Epidermal melanocyte (primary cell): Measurements from ENCODE around the gene TAL1.

Experiments
- DNase-seq: peaks from one replicate; pipeline ENCODE4 v3.0.0; 2011; ENCODE audit warnings: low spot score; ENCODE audit not compliant: insufficient read length

TAL1 gene

DNA sequence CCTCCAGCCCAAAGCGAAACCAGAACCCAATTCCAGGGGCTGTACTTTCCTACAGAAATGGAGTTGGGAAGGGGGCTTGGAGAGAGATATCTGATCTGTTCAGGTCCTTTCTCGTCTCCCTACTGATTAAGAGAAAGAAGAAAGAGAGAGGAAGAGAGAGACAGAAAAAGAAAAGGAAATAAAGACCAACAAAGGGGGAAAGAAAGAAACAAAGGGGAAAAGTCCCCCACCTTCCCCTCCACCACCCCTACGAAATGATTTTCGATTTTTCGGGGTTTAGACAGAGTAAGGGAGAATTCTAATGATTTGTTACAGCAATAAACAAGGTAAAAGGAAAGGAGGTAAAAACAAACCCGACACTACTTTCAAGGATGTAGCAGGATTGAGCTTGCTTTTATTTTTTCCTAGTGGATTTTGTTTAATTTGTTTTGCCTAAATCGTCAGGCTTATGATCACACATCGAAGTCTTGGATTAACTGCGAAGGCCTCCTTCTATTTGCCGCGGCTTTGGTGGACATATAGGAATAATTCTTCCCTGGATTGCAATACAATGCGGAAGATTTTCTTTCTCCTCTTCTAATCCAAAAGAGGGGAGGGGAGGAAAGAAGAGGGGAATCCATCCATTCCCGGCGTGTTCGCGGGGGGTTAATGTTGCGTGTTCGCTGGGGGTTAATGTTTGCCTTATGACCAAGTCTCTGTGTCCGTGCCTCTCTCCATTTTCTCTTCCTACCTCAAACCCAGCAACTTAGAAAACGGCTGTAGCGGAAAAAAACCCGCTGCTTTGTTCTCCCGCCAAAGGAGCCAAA, 1.9 kb downstream of the TAL1 start:
- no peak for DNase-seq

DNA sequence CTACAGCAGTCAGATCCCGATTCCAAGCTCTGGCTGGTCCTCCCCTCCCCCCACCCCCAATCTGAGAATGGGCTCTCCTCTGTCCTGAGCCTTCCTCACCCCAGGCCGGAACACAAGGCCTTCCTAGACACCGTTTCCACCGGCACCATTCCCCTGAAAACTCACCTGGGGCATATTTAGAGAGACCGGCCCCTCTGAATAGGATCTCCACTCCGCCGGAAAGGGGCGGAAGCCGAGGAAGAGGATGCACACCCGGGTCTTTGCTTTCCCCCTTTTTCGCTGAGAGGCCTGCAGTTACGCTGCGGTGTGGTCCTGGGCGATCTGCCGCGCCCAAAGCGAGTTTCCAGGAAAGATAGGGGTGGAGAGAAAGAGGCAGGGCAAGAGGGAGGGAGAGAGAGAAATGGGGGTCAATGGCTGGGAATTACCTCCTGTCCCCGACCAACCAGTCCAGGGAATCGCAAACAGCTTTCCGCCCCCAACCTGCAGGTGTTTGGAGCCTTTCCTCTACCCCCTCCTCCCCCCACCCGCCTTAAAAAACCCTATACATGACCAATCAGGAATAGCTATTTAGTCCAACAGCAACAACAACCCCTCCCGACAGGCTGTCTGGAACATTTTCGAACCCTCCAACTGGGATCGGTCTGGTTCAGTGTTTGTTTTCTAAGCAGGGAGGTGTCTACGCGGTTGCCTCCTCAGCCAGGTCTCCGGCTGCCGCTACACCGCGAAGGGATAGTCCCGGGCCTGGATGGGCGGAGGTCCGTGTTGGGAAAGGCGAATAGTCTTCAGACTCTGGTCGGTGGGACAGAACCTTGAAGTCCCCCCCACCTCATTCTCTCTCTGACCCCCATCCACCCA, 2.8 kb downstream of the TAL1 start:
- DNase-seq: no peak

DNA sequence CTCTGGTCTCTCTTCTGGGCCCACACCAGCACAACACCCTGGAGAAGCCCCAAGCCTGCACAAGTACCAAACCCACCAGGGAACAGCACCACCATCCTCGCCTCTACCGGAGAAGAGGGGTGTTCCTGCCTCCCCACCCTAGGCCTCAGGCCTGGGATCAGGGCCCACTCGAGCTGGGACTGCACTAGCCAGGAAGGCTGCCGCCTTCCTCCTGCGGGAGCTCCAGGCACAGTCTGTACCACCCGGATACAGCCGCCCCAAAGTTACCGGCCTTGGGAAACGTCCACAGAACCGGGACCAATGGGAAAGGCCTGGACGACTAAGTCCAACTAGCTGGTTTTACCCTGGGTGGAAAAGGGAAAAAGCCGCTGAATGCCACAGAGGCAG, 3.4 kb downstream of the TAL1 start:
- no peak for DNase-seq

DNA sequence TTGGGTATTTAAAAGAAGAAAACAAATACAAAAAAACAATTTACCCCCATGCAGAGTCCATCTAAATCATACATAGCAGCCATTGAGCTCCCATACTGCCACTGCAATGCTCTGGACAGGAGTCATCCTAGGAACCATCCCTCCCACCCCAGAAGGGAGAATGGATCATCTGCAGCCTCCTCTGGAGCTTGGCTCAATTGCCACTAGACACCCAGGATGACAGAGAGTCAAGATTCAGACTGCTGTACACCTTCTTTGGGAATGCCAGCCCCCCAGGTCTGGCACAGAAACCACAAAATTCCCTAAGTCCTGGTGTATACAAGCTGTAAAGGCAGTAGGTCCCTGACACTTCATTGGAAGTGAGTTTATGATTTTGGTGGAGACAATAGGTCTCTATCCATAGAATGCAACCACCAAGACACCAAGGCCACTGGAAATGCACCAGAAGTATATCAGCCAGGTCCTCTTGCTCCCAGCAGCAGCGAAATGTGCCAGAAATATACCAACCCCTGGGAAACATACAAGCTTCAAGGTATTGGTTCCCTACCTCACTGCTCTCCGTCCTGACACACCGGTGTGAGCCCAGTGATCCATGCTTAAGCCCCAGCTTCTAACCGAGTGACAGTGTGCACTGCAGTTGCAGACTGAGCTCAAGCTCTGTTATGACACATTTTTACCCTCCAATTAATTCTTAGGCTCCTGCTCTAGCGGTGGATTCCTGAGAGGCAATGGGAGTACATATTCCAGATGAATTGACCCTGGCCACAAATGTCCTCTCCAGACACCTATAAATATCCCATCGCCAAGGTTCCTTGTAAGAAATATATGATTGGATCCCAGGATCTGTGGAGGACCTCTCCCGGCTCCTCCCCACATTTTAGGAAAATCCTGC, 4.4 kb downstream of the TAL1 start:
- DNase-seq: no peak

DNA sequence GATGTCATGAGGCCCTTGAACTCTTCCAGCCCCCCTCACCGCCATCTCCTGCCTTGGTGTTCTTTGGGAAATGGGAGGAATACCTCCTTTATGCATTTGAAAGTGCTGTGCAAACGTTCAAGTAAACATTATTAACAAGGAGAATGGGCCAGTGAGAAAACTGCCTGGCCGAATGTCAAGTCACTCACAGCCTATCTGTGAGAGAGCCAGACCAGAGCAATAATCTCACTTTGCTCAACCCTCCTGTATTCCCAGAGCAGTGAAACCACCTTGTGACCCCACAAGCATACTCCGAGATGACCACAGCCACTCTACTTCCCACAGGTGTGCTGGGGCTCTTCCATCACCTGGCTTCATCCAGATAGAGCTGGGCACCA, 5.2 kb downstream of the TAL1 start:
- DNase-seq: no peak

DNA sequence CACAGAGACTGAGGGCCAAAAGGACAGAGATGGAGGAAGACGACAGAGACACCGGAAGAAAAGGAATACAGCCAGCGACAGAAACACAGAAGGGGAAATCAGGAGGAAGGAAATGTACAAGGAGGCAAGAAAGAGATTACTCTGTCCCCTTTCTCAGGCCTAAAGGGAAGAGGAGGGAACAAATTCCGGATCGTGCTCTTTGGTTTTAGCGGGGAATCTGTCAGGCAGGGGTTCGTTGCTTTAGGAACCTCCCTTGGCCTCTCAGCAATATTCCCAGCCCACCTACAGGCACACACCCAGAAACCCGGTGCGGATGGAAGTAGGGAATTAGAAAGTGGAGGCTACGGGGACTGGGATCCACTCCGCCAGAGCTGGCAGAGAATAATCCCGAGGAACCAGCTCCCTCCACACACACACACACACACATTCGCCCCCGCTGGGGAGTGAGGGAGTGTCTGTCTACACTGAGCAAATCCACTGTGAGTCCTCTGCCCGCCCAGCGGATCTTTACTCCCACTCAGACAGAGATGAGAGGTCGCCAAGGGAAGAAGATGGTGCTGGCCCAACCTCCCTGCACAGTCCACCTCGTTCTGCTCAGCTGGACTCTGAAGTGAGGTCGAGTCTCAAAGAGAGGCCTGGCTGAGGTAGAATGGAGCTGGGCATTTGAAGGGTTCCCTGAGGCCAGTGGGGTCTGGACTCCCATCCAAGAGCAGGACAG, 5.7 kb downstream of the TAL1 start:
- no peak for DNase-seq

DNA sequence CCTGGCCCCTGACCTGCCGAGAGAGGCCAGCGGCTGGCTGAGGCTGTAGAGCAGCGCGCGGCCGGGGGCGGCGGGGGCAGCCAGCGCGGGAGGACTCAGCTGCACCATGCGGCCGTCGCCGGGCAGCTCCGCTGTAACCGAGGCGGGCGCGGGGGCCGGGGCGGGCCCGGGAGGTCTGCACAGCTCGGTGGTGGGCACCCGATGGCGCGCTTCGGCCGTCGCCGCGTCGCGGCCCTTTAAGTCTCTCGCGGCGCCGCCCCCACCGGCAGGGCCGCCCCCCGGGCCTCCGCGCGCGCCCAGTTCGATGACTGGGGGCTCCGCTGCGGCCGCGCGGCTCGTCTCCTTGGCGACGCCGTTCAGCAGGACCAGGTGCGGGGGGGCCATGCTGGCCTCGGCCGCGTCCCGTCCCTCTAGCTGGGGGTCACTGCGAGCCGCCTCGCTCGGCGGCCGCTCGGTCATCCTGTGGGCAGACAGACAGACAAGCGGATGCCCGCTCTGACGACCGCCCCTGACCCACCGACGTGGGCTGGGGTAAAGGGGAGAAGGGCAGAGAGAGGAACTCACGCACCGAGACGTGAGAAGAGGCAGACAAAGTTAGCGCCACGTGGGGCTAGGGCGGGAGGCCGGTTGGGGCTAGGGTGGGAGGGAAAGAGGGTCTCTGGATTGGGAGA, 6.5 kb downstream of the TAL1 start:
- DNase-seq: no peak

DNA sequence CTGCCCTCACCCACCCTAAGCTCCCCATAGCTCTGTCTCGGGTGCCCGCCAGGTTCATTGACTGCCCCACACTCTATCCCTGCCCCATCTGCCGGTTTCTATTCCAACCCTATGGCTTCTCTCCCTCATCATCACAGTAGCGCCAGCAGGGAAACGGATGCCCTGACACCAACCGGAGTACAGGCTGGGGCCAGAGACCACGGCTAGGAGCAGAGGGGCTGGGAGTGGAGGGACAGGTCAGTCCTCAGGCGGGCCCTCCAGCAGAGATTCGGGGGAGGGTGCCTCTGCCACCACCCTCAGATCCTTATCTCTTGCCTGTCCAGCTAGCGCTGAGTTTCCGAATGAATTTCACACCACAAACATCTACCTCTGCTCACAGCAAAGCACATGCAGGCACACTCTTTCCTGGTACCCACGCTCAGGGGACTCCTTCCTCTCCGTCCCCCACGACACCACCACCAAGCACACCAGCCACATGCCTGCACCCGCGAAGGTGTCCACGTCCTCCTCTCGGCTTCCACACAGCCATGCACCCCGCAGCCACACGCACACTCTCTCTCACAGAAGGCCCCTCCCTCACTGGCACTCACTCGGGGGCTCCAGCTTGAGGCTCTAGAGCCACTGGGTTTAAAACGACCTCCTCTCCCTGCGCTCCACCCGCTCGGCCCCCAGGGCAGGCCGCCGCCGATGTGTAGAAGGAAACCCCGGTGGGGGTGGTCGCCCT, 7.2 kb downstream of the TAL1 start:
- DNase-seq: no peak

DNA sequence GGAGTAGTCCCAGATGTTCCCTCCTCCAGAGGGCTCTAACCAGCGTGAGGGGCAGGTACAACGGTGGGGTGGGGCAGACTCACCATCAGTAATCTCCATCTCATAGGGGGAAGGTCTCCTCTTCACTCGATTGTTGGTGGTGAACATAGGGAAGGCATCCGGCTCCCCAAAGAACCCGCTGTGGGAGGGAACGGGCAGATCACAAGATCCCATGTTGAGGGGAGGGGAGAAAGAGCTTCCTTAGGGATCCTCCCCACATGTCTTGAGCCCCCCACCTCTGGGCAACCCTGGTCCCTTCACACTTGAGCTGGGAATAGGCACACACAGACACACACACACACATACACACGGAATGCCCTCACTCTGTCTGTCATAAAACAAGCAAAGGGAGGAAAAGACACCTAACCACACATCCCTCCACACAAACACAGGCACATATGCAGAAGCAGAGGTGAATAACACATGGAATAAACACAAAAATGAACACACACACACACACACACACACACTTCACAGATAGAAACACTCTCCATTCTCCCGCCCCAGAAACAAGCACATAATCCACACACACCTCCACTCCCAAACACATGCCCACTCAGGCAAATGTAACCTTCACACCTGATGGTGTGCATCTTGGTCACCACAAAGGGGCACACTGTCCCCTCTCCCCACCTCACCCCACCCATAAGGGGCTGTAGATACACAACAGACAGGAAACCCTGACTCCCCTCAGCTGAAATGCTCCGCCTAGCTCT, 7.9 kb downstream of the TAL1 start:
- DNase-seq: no peak

DNA sequence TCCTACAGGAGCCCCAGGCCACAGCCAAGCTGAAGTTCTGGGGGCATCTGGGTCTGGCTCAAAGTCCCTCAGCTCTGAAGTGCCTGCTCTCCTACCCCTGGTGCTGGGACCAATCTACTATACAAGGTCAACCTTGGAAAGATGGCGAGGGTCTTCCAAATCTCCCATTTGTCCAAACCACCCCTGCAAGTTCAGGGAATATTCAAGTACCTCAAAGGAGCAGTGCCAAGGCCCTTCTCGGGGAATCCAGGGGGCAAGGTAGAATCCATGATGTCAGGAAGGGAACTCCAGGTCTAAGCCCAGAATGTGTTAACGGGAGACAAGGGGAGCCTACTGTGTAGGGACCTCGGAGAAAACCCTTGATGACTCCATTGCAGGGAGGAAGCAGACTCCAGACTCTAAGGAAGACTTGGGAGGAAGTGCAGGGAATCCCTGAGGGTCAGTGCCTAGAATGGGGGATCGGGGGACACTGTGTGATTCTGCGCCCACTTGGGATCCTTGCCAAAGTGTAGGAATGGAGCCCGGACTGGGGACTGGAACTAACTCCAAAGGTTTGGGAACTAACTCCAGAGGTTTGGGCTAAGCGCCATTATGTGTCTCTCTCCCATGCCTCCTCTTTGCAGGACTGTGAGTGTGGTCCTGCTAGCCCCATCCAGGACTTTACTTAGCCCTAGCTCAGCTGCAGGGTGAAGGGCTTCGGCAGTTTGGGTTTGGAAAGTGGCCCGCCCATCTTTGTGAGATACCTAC, 8.7 kb downstream of the TAL1 start:
- no peak for DNase-seq

DNA sequence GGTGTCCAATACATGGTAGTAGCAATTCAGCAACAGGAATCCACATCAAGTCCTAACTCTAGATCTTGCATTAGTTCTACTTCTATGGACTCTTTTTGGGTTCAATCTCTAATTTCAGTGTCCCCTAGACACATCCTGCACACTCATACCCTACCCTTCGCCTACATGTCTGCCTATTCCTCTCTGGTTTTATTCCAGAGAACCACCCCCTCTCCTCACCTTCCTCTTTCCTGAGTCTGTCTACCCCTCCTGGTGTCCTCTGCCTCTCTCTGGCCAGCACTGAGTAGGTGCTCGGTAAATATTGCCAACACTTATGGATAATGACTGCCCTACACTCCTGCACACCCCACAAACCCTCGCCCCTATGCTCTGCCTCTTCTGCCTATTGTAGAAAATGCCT, 9.5 kb downstream of the TAL1 start:
- DNase-seq: no peak

DNA sequence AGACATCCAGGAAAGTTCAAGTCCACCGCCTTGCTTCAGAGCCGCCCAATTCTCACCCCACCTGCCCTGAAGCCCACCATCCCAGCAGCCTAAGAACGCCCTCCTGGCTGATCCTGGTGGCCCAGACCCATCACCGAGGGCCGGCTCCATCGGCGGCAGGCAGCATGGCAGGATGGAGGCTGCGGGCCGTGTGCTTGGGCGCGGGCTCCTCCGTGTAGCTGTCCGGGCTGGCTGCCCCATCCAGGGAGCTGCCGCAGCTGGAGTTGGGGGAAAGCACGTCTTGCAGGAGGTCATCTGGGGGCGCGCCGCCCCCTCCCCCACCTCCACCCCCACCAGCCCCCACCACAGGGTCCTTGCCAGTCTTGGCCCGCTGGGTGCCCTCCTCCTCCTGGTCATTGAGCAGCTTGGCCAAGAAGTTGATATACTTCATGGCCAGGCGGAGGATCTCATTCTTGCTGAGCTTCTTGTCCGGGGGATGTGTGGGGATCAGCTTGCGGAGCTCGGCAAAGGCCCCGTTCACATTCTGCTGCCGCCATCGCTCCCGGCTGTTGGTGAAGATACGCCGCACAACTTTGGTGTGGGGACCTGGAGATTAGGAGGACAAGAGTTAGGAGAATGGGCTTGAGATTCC, 12.3 kb downstream of the TAL1 start:
- DNase-seq: no peak

DNA sequence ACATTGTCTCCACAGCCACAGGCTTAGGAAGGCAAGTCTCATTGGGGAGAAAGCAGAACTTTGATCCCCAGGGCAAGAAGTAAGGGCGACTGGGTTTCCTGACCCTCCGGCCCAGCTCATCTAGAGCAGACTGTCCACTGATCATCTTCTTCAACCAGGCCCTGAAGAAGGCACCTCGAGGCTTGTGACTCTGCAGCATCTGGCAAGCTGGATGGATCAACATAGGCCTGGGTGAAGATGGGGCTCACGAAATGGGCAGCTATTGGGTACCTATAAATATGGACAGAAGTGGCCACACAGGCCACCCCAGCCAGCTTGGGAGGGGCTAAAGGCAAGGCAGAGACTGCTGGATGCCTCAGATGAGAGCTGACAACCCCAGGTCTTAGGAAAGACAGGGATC, 13.0 kb downstream of the TAL1 start:
- no peak for DNase-seq

DNA sequence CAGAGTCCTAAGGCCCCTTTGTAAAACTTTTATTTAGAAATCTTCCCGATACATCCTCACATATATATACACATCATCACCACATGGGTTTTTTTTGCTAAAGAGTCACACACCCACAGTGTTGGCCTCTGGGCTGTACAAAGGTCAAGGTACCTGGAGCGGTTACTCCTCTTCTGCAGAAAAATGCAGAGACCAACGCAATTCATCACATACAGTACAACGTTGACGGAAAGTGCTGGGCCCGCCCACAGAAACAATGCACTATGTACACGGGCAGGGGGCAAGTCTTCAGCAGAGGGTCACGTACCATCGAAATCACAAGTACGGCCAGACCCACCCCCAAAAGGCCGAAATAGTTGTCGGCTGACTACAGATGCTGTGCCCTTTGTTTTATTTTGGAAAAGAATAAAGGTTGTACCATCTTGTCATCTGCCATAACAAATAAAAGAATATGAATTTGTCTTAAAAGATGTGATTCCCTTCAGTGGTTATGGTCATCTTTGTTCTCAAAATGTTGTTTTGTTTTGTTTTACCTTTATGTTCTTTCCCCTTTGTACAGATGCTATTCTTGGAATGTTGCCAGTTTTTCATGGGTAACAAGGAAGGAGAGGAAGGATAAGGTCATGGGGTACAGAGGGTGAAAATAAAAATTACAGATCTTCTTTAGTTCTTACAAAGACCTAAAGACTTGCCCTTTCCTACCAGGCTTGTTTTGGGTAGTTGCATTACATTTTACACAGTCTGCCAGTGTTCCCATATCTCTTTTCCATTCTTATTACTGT, 15.6 kb downstream of the TAL1 start:
- DNase-seq: no peak

DNA sequence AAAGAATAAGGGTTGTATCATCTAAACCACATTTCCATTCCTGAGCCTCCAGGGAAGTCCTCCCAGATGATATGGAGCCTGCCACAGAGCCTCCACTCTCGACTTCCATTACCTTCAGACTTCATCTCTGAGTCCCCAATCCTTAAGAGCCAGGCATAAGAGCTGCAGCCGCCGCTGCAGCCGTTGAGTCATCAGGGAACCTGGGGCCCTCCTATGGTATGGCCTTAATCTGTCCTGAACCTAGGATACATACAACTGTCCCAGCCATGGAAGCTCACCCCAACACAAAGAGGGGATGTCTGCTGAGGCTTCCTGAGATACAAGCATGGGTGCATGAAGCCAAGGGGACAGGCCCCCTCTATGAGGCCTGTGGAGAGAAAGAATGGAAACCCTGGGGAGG, 16.3 kb downstream of the TAL1 start:
- DNase-seq: no peak

DNA sequence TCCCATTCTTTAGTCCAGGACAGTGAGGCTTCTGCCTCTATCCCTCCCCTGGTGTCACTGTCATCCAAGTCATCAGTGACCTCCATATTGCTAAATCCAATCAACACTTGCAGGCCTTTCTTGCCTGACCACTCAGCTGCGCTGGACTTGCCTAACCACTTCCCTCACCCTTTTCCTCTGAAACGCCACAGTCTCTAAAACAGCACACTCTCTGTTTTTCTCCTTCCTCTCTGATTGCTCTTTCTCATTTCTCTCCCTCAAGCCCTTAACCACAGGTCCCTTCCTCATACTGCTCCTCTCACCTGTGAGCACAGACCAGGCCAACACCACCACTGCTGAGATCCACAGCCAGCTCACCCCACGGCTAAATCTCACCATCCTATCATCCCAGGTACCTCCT, 17.5 kb downstream of the TAL1 start:
- no peak for DNase-seq

DNA sequence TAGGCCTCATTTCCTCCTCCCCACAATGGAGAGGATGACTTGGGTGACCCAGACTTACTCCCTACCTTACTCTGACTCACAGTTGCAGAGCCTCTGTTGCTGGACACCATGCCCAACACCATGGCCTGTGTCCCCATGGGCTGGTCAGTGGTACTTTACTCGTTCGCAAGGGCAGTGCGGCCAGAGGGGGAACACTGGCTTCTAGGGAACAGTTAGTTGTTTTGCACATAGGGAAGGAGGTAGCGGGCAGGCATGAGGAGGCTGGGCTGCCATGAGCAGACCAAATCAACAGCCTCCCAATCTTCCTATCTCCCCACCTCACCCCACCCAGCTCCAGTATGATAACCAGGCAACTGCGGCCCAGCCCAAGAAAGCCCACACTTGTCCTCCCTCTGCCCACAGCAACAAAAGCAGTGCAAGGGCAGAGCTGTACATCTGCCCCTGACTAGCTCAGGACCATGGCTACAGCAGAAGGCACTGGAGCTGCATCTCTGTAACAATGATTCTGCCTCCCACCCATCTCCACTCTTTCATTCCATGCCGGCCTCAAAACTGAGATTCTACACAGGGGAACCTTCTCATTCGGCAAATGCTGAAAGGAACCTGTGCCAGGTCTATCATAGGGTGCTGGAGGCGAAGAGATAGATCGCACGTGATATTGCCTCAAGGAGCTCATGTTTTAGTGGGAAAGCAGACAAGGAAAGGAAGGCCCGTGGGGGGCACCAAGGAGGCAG, 18.6 kb downstream of the TAL1 start:
- no peak for DNase-seq
